Nephron (organoid): ENCODE measurements around the gene GPR176.

Experiments
- H3K27ac Mint-ChIP-seq, 3 experiments: 2 replicates each; pipeline ENCODE4 v1.8.0; 2020; ENCODE audit warnings: mixed read lengths in 3 of 3, mild to moderate bottlenecking in 2 of 3, moderate library complexity in 1 of 3
- H3K27me3 Mint-ChIP-seq: 2 replicates; pipeline ENCODE4 v1.8.0; 2021; ENCODE audit warnings: low read depth, mild to moderate bottlenecking, moderate library complexity, mixed read lengths
- H3K36me3 Mint-ChIP-seq: 2 replicates; pipeline ENCODE4 v1.8.0; 2020; ENCODE audit warnings: low read depth, mixed read lengths
- H3K4me1 Mint-ChIP-seq: 2 replicates; pipeline ENCODE4 v1.8.0; 2020; ENCODE audit warnings: mixed read lengths
- H3K4me3 Mint-ChIP-seq, 3 experiments: 2 replicates each; pipeline ENCODE4 v1.8.0; 2020; ENCODE audit warnings: mild to moderate bottlenecking in 3 of 3, mixed read lengths in 3 of 3, moderate library complexity in 2 of 3
- H3K9me3 Mint-ChIP-seq: 2 replicates; pipeline ENCODE4 v1.8.0; 2020; ENCODE audit warnings: mixed read lengths
- CTCF ChIP-seq, 3 experiments: fragments of 200-600 bp; sonication (generic); IDR thresholded peaks; one replicate each; pipeline ENCODE4 v1.5.0; 2021; ENCODE audit warnings: antibody characterized with exemption in 3 of 3; ENCODE audit not compliant: unreplicated experiment in 3 of 3

GPR176 gene

GRCh38 chr15:39792025-39792843 is 127.8 kb downstream of the GPR176 start:
- peaks cover 28% of the 10 kb centered on the region for H3K4me1 Mint-ChIP-seq
- no peak overlapping the region for H3K4me3 Mint-ChIP-seq
- no peak for TF ChIP-seq CTCF (IDR thresholded peaks at IDR 0.05; ENCODE audit: unreplicated experiment in 3 of 3)
- no peaks in the 10 kb centered on the region for H3K9me3 Mint-ChIP-seq
- H3K27ac Mint-ChIP-seq = peak overlapping the region; percentile 77 to 89 (median 80)
- H3K36me3 Mint-ChIP-seq = no peaks in the 10 kb centered on the region
- H3K27me3 Mint-ChIP-seq = no peaks in the 10 kb centered on the region

DNA sequence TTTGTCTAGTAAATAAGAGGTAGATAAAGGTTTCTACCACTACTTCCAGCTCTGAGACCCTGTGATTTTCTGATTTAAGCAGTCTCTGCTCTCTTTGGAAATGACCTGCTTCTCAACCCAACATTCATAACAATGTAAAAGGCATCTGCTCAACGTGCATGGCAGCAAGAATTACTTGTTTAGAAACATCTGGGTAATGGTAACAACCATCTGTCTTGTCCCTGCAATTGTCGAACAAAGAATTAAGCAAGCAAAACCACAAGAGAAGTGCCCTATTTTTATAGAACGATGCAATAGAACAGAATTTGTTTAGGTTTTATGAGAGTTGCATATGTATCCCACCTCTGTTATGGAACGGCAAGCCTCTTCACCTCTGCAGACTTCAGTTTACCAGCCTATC is 130.3 kb downstream of the GPR176 start:
- Mint-ChIP-seq H3K36me3 (no peaks in the 10 kb centered on the region), H3K27me3 (no peaks in the 10 kb centered on the region), H3K4me1 (peaks cover 42% of the 10 kb centered on the region), H3K27ac (no peak overlapping the region), H3K9me3 (no peaks in the 10 kb centered on the region), H3K4me3 (no peak overlapping the region)
- no peak for TF ChIP-seq CTCF (IDR thresholded peaks at IDR 0.05; ENCODE audit: unreplicated experiment in 3 of 3)

GRCh38 chr15:39788800-39789565 is 131.1 kb downstream of the GPR176 start:
- Mint-ChIP-seq H3K4me1 (peaks cover 42% of the 10 kb centered on the region), H3K9me3 (no peaks in the 10 kb centered on the region), H3K27me3 (no peaks in the 10 kb centered on the region), H3K27ac (peak overlapping the region in 1 of 3 experiments; percentile 17), H3K4me3 (no peak overlapping the region), H3K36me3 (no peaks in the 10 kb centered on the region)
- TF ChIP-seq CTCF (IDR thresholded peaks at IDR 0.05; ENCODE audit: unreplicated experiment in 3 of 3) = no peak

GRCh38 chr15:39788108-39788507 is 132.0 kb downstream of the GPR176 start:
- Mint-ChIP-seq H3K9me3 (no peaks in the 10 kb centered on the region), H3K4me1 (peaks cover 49% of the 10 kb centered on the region), H3K36me3 (no peaks in the 10 kb centered on the region), H3K27ac (peak overlapping the region in 2 of 3 experiments; percentile 9 to 16), H3K27me3 (no peaks in the 10 kb centered on the region), H3K4me3 (no peak overlapping the region)
- no peak for TF ChIP-seq CTCF (IDR thresholded peaks at IDR 0.05; ENCODE audit: unreplicated experiment in 3 of 3)

DNA sequence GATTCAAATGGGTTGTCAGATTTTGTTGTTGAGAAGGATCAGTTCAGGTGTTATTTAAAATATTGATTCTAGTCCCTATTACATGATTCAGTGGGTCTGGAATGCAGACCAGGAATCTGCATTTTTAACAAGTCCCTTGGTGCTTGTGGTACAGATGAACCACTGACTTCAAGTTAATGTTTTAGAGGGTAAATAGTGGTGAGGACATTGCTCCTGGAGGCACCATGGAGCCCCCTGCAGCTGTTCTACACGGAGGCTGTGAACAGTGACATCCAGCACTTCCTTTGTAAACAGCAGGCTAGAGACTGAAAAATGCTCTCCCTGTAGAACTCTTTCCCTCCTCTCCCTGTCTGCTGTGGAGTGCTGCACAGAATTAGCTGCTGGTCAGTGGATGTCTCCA is 132.6 kb downstream of the GPR176 start:
- Mint-ChIP-seq H3K4me1 (peaks cover 42% of the 10 kb centered on the region), H3K9me3 (no peaks in the 10 kb centered on the region), H3K36me3 (no peaks in the 10 kb centered on the region), H3K4me3 (no peak overlapping the region), H3K27me3 (no peaks in the 10 kb centered on the region), H3K27ac (peak overlapping the region in 2 of 3 experiments; percentile 9 to 16)
- TF ChIP-seq CTCF (IDR thresholded peaks at IDR 0.05; ENCODE audit: unreplicated experiment in 3 of 3) = no peak
